Astrocyte of the spinal cord (primary cell): ENCODE data around the gene DEFB114.

Experiments used
- DNase-seq: peaks from one replicate; pipeline ENCODE4 v3.0.0; 2011; ENCODE audit warnings: low read depth, low spot score
- H3K4me3 ChIP-seq: 2 replicates; pipeline ENCODE4 v1.5.1; 2011; ENCODE audit warnings: low read depth, mild to moderate bottlenecking, low read length, moderate library complexity
- in situ Hi-C: cut with HindIII; loops from 2 replicates; pipeline ENCODE4 v1.10.0; 2017; ENCODE audit warnings: low sequenced_read_pairs
- TF ChIP-seq, protein P1 (sequence below): IDR thresholded peaks from 2 replicates; pipeline ENCODE4 v1.5.1; 2012; ENCODE audit warnings: low read depth, mild to moderate bottlenecking, low read length, inconsistent platforms

The DEFB114 gene

DNA sequence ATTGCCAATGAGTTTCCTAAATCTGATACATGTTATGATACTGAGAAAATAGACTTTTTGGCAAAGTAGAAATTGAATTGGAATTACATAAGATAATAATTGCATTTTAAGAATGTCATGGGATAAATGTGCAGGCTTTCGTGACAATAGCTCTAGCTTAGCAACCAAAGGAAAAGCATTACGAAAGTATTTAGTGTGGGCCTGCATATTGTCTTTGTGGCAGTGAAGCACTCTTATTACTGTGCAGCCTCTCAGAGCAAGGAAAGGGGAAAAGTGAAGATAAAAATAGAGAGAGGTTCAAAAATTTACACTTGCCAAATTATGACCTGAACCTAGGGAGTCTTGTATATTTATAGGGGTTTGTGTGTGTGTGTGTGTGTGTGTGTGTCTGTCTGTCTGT, 18.1 kb upstream of the DEFB114 start:
- DNase-seq = no peak
- TF ChIP-seq, protein P1, sequence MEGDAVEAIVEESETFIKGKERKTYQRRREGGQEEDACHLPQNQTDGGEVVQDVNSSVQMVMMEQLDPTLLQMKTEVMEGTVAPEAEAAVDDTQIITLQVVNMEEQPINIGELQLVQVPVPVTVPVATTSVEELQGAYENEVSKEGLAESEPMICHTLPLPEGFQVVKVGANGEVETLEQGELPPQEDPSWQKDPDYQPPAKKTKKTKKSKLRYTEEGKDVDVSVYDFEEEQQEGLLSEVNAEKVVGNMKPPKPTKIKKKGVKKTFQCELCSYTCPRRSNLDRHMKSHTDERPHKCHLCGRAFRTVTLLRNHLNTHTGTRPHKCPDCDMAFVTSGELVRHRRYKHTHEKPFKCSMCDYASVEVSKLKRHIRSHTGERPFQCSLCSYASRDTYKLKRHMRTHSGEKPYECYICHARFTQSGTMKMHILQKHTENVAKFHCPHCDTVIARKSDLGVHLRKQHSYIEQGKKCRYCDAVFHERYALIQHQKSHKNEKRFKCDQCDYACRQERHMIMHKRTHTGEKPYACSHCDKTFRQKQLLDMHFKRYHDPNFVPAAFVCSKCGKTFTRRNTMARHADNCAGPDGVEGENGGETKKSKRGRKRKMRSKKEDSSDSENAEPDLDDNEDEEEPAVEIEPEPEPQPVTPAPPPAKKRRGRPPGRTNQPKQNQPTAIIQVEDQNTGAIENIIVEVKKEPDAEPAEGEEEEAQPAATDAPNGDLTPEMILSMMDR = no peak
- H3K4me3 ChIP-seq = no peak overlapping the region
- in situ Hi-C loops = no loop called here

DNA sequence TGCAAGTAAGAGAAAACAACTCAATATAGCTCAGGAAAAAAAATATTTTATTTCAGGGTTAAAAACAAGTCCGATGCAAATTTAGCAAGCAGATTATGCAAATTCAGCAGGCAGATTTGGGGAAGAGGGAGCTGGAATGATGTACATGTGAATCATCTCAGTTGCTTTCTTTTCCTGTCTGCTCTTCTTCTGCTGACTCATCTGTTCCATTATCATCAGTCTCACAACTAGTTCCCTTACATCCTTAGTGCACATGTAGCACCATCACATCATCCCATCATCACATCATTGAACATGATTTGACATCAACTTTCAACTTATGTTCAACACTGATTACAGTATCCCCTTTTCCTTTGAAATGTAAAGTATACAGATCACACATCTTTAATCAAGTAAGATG, 16.9 kb upstream of the DEFB114 start:
- H3K4me3 ChIP-seq = no peak overlapping the region
- TF ChIP-seq, protein P1 = no peak
- in situ Hi-C loops = no loop called here
- DNase-seq = no peak

DNA sequence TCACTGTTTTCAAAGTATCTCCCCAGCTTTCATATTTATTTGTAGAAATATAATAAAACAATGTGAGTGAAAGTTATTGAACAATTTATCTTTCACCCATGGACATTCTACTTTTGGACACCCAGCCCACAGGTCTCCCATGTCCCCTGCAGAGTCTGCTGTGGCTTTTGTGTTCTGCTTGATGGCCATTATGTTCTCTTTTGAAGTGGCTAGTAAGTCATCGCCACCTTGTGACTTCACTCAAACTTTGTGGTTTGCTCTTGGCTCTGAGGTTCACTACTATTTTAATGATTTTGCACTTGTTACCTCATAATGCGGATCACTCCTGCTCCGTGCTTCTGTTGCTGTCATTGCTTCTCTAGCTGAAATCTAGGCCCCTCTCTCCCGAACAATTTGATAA, 15.6 kb upstream of the DEFB114 start:
- DNase-seq = no peak
- no peak overlapping the region for H3K4me3 ChIP-seq
- TF ChIP-seq, protein P1 = no peak
- in situ Hi-C loops = no loop called here

DNA sequence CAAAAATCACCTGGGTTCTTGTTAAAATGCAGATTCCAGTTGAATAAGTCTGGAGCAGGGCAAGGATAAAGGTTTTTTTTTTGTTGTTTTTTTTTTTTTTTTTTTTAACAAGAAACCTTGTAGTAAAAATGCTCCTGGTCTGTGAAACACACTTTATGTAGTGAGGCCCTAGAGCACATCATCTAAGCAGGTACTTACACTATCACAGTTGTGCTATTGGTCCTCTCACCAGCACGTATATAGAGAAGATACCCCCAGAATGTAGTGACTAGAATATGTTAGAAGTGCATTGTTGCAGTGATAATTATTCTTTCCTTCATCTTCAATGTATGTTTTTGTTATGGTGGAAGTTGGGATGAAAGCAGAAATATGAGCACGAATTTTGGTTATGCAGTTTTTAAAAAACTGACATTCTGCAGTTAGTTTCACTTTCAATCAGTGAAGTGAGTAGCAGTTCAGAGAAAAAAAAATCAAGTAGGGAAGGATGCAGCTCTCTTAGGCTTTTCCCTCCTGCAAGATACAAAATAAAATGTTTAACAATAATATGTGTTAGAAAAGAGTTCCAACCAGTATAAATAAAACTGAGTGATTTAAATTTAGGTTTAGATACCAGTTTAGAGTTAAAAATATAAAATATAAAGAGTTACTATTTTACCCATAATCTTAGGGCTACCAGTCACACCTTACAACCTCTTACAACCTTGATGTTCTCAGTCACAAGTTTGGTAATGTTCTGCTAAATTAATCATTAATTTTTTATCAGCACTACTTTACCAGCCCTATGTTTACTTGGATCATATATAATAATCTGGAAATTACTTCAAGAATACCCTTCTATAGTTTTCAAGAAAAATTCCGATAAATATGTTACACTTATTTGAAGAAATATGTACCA, 14.6 kb upstream of the DEFB114 start:
- in situ Hi-C loops = no loop called here
- DNase-seq = no peak
- TF ChIP-seq, protein P1 = no peak
- H3K4me3 ChIP-seq = no peak overlapping the region

DNA sequence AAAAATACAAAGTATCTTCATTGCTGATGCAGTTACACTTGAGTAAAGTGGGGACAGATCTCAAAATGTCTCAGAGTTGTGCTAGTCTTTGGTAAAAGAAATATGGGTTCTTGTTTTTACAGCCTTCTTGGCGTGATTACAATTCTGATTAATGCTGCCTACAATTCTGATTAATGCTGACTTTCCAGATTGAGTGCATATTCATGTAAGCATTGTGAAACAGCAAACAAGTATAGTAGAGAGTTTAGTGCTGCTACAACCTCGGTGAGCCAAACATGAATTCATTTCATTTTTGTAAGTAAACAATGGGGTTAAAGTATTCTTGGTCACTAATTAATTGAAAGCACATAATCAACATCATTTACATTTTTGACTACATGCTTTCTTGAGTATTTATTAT, 5.6 kb upstream of the DEFB114 start, which contains the start of gene DEFB113:
TSS of gene DEFB113 (minus strand) at position 21 of the 400 bp plus-strand sequence. CDS start at position 21, 0 bp downstream.
- in situ Hi-C loops = no loop called here
- no peak within 1 kb of the TSS for H3K4me3 ChIP-seq
- DNase-seq = no peak
- TF ChIP-seq, protein P1 = no peak

DNA sequence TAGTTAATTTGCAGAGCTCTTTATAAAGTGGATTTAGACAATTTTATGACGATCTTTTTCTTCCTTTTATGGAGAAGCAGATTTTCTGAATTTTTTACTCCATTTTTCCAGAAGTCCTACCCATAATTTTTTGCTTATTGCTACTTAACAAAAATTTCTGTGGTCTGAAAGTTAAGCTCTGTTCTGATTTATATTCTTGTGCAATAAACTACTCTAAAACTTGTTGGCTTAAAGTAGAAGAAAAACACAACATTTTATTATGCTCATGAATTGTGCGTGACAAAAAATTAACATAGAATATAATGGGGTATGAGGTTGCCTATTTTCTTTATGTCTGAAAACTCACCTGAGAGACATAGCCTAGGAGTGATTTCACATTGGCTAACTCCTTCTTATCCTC, 2.9 kb upstream of the DEFB114 start:
- DNase-seq = no peak
- no peak overlapping the region for H3K4me3 ChIP-seq
- in situ Hi-C loops = no loop called here
- TF ChIP-seq, protein P1 = no peak
